Ovary (tissue), 9 donors: ENCODE measurements around the gene CARMIL3. TPM values are rescaled to one million over a fixed set of nuclear protein-coding genes. Genes with fewer than 3 reads are reported as not detected.

ENCODE experiments used
- DNase-seq, 5 donors: peaks; one replicate each; pipeline ENCODE4 v3.0.0-alpha.2; 2019 to 2020
- H3K27ac ChIP-seq, 2 donors: fragments of 200-600 bp; one replicate each; pipeline versions ENCODE4 v1.5.1 to v1.8.0; 2019 to 2022
- H3K27me3 ChIP-seq: fragments of 200-600 bp; one replicate; pipeline ENCODE4 v1.8.0; 2022
- H3K36me3 ChIP-seq: fragments of 200-600 bp; sonication (generic); one replicate; pipeline ENCODE4 v1.5.1; 2019
- H3K4me1 ChIP-seq: one replicate; pipeline ENCODE4 v1.8.1; 2013; ENCODE audit warnings: mild to moderate bottlenecking, moderate library complexity; ENCODE audit not compliant: insufficient read depth
- H3K4me3 ChIP-seq: fragments of 200-600 bp; sonication (generic); one replicate; pipeline ENCODE4 v1.5.1; 2017
- H3K9me3 ChIP-seq, 2 donors: fragments of 200-600 bp in 1 of 2; sonication (generic) in 1 of 2; one replicate each; pipeline versions ENCODE4 v1.5.1 to v1.8.1; 2013 to 2019; ENCODE audit warnings: mild to moderate bottlenecking in 1 of 2, moderate library complexity in 1 of 2
- EP300 ChIP-seq: sonication (generic); formaldehyde crosslinking; IDR thresholded peaks from one replicate; pipeline ENCODE4 v1.6.1; 2017; ENCODE audit warnings: antibody characterized with exemption
- POLR2A ChIP-seq: fragments of 450-650 bp; IDR thresholded peaks from one replicate; pipeline ENCODE4 v1.6.1; 2017; ENCODE audit warnings: antibody characterized with exemption, mild to moderate bottlenecking, moderate library complexity
- WGBS, 3 donors: extraction: QIAGEN DNeasy Blood & Tissue Kit in 1 of 3; methylation state at CpG; one replicate each; pipeline versions ENCODE4 v1.1.5 to v1.1.7; 2013 to 2017; 5-methylcytosine and 5-hydroxymethylcytosine counted together
- intact Hi-C, 4 donors: fragments of 100-400 bp; cut with DNase I; formaldehyde crosslinking; loops; one replicate each; pipeline versions ENCODE4 v1.11.0 to v1.15.1; 2022 to 2023
- polyA plus RNA-seq, 2 donors: library from polyadenylated mRNA; stranded (reverse); fragments of 200-250 nt in 1 of 2; fragments of 350-450 nt in 1 of 2; fragmentation: Illumina TruSeq in 1 of 2; extraction: RNeasy Lipid Tissue Mini Kit (QIAGEN cat#74804) in 1 of 2; gene quantifications; one replicate each; pipeline ENCODE4 v1.2.3, GENCODE V29; 2013 to 2014
- total RNA-seq, 7 donors: library from RNA; depleted of rRNA in 2 of 7; stranded (reverse); fragments of >200 nt in 2 of 7; fragmentation: NEBNext Ultra II Directional in 3 of 7; extraction: Animal tissue kit (Norgen Biotek cat#: 25700) in 3 of 7; gene quantifications; one replicate each; pipeline versions ENCODE4 v1.1.0 to v1.2.4, GENCODE V29; 2016 to 2023
- TF ChIP-seq, protein P1 (sequence below), 3 donors: fragments of 450-650 bp in 2 of 3; fragments of 200-600 bp in 1 of 3; IDR thresholded peaks; one replicate each; pipeline versions ENCODE4 v1.5.1 to v1.8.0; 2016 to 2022; ENCODE audit warnings: antibody characterized with exemption in 3 of 3, mild to moderate bottlenecking in 1 of 3
- donor health status: DM: no; HTN: no; CAD: no; lungs with moderate emphysema.
- donor health status: DM: no; HTN: no; CAD: no.
- donor health status: Bipolar disorder and iron deficiency.
- donor health status: DM: yes; HTN: yes; CAD: no.
- donor health status: DM: no; HTN: no; CAD: no.
- donor health status: DM: yes; HTN: yes; CAD: no.

CARMIL3 gene
- total and polyA plus RNA-seq, 9 donors: 0.08 to 1.3 (median 0.25) TPM; not detected in 1

GRCh38 chr14:24058260-24058950, 6.6 kb downstream of the CARMIL3 start:
- H3K4me1 ChIP-seq: no peaks in the 10 kb centered on the region
- H3K9me3 ChIP-seq: no peaks in the 10 kb centered on the region
- DNase-seq: peak in 4 of 5 donors; percentile 63 to 85 (median 74)
- 32 to 48% (median 36%) methylated on average over 7 of the region's 7 CpGs for WGBS, 3 donors
- intact Hi-C loops: loop anchor here in 3 of 4 donors (5.0 to 10.0 kb wide), 2 partner anchors 46 to 104 kb away; partner anchors contain the start of gene IRF9 (in 1 of the 3)
- TF ChIP-seq, protein P1, sequence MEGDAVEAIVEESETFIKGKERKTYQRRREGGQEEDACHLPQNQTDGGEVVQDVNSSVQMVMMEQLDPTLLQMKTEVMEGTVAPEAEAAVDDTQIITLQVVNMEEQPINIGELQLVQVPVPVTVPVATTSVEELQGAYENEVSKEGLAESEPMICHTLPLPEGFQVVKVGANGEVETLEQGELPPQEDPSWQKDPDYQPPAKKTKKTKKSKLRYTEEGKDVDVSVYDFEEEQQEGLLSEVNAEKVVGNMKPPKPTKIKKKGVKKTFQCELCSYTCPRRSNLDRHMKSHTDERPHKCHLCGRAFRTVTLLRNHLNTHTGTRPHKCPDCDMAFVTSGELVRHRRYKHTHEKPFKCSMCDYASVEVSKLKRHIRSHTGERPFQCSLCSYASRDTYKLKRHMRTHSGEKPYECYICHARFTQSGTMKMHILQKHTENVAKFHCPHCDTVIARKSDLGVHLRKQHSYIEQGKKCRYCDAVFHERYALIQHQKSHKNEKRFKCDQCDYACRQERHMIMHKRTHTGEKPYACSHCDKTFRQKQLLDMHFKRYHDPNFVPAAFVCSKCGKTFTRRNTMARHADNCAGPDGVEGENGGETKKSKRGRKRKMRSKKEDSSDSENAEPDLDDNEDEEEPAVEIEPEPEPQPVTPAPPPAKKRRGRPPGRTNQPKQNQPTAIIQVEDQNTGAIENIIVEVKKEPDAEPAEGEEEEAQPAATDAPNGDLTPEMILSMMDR (IDR thresholded peaks at IDR 0.05): peak; percentile 65 to 85 (median 80)
- no peak for TF ChIP-seq POLR2A
- H3K27ac ChIP-seq: no peak overlapping the region
- H3K27me3 ChIP-seq: no peaks in the 10 kb centered on the region
- H3K4me3 ChIP-seq: no peak overlapping the region
- no peaks in the 10 kb centered on the region for H3K36me3 ChIP-seq

- peak in 2 of 5 donors; percentile 17 to 25 for DNase-seq
- WGBS, 3 donors: 80 to 87% (median 83%) methylated on average over 10 of the region's 10 CpGs
- H3K27ac ChIP-seq: no peak overlapping the region
- no peaks in the 10 kb centered on the region for H3K4me1 ChIP-seq
- intact Hi-C loops: loop anchor here in 3 of 4 donors (5.0 to 10.0 kb wide), 2 partner anchors 46 to 103 kb away; partner anchors contain the start of gene IRF9 (in 1 of the 3)
- H3K27me3 ChIP-seq: no peaks in the 10 kb centered on the region
- H3K4me3 ChIP-seq: no peak overlapping the region
- H3K36me3 ChIP-seq: no peaks in the 10 kb centered on the region
- TF ChIP-seq EP300 (no peak), POLR2A (no peak)
- TF ChIP-seq, protein P1 (IDR thresholded peaks at IDR 0.05): no peak
- no peaks in the 10 kb centered on the region for H3K9me3 ChIP-seq
These were observed 7.2 kb downstream of the CARMIL3 start for GRCh38 chr14:24058951-24059475.

- H3K27ac ChIP-seq: no peak overlapping the region
- 83 to 92% (median 91%) methylated on average over 16 of the region's 16 CpGs for WGBS, 3 donors
- H3K36me3 ChIP-seq: no peaks in the 10 kb centered on the region
- H3K9me3 ChIP-seq: no peaks in the 10 kb centered on the region
- DNase-seq: peak in 2 of 5 donors; percentile 18 to 28
- no peak overlapping the region for H3K4me3 ChIP-seq
- H3K4me1 ChIP-seq: no peaks in the 10 kb centered on the region
- H3K27me3 ChIP-seq: no peaks in the 10 kb centered on the region
- intact Hi-C loops: loop anchor here in 3 of 4 donors (5.0 to 10.0 kb wide), 3 partner anchors 42 to 102 kb away; partner anchors contain the start of gene IRF9 (in 1 of the 3)
- TF ChIP-seq, protein P1 (IDR thresholded peaks at IDR 0.05): no peak
- TF ChIP-seq EP300: no peak
- no peak for TF ChIP-seq POLR2A
These were observed 8.1 kb downstream of the CARMIL3 start for GRCh38 chr14:24059841-24060388.

DNA sequence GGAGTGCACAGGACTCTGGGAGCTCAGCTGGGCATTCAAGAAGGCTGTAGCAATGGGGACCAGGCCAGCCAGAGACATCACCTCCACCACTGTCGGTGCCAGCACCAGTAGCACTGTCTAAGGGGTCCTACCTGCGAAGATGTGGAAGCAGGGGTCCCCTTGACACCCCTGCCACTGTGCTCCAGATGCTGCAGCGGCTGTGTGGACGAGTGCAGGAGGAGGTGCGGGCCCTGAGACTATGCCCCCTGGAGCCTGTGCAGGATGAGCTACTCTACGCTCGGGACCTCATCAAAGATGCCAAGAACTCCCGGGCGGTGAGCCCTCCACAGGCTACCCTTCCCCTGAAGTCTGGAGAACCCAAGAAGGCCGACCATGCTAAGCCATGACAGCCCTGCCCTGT, 8.6 kb downstream of the CARMIL3 start:
- DNase-seq: no peak
- H3K27ac ChIP-seq: no peak overlapping the region
- no peak overlapping the region for H3K4me3 ChIP-seq
- no peaks in the 10 kb centered on the region for H3K36me3 ChIP-seq
- H3K27me3 ChIP-seq: no peaks in the 10 kb centered on the region
- intact Hi-C loops: loop anchor here in 1 of 4 donors (5.0 kb wide), 1 partner anchor 42 kb away; no protein-coding TSS in a partner anchor
- WGBS, 3 donors: 91 to 96% (median 92%) methylated on average over 9 to 10 of the region's 10 CpGs
- no peaks in the 10 kb centered on the region for H3K4me1 ChIP-seq
- H3K9me3 ChIP-seq: no peaks in the 10 kb centered on the region
- no peak for TF ChIP-seq POLR2A
- TF ChIP-seq, protein P1 (IDR thresholded peaks at IDR 0.05): no peak
- TF ChIP-seq EP300: no peak
